GM18505 (cell line): ENCODE results near the gene HOXB13.

Experiments used
- ATAC-seq: cut with Tn5 transposase; IDR thresholded peaks from one replicate; pipeline ENCODE4 v1.9.1; 2021; ENCODE audit not compliant: unreplicated experiment
- POLR2A ChIP-seq: IDR thresholded peaks from 4 replicates; pipeline ENCODE4 v1.6.1; 2011; ENCODE audit warnings: borderline replicate concordance; ENCODE audit not compliant: insufficient read depth, insufficient read length; ENCODE audit errors: extremely low read depth

HOXB13 gene

GRCh38 chr17:48728232-48729231, at the start of gene HOXB13:
Gene HOXB13 (minus strand): TSS chr17:48728750. CDS start chr17:48728593, 157 bp downstream.
- no peak for ATAC-seq

GRCh38 chr17:48776602-48777001, 48.1 kb upstream of the HOXB13 start:
- TF ChIP-seq POLR2A, result no peak

More at GRCh38 chr17:48728232-48729231, at the start of gene HOXB13:
- TF ChIP-seq POLR2A, result no peak

GRCh38 chr17:48773245-48773644, 44.7 kb upstream of the HOXB13 start:
- no peak for ATAC-seq
- TF ChIP-seq POLR2A, result no peak

More at GRCh38 chr17:48776602-48777001, 48.1 kb upstream of the HOXB13 start:
- ATAC-seq, result no peak

GRCh38 chr17:48770954-48771353, 42.4 kb upstream of the HOXB13 start:
- TF ChIP-seq POLR2A, result no peak
- ATAC-seq, result no peak

DNA sequence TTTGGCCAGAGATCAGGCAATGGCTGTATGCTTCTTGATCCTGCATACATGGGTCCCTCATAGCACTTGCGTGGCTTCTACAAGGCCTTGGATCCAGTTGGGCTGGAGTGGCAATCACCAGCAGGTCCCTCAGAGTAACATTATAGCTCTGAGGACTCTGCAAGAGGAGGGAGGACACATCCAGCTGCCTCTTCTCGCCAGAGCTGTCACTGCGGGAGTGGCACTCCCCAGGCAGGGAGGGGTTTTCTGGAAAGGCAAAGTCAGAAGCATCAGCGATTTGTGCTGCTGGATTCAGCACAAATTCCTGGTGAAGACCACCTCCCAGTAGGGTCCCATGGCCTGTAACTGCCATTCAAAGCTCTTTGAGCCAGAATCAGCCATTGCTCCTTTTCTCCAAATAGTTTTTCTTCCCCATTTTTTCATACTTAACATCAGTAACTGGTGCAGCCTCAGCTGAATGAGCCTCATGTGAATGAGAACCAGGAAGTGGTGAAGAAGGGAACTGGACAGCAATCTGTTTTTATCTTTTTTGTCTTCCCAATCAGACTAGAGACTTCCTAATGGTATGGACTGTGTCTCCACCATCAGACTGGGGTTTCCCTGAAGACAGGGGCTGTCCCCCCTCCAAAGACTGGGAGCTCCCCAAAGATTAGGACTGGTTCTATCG, 40.6 kb upstream of the HOXB13 start:
- ATAC-seq, result no peak
- no peak for TF ChIP-seq POLR2A

- ATAC-seq, result no peak
These were observed 38.8 kb upstream of the HOXB13 start for GRCh38 chr17:48767263-48767774.

GRCh38 chr17:48761114-48761513, 32.6 kb upstream of the HOXB13 start:
- ATAC-seq, result no peak
- no peak for TF ChIP-seq POLR2A

More at GRCh38 chr17:48767263-48767774, 38.8 kb upstream of the HOXB13 start:
- TF ChIP-seq POLR2A, result no peak

DNA sequence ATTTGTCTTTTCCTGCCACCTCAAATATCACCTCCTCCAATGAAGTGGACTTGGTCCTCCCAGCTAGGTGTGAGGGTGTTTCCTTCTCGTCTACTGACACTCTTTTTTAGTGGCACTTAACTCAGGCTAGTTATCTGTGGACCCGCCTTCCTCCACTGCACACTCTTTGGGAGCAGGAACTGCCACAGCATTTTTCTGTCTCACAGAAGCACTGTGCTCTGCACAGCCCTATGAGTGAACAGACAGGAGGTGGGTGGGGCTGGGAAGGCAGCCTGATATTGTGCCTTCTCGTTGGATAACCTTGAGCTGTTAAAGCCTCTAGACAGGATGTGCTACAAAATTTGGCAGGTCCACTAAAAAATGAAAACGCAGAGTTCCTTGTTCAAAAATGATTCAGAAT, 31.9 kb upstream of the HOXB13 start:
- no peak for ATAC-seq
- no peak for TF ChIP-seq POLR2A

- TF ChIP-seq POLR2A, result no peak
- no peak for ATAC-seq
These were observed 30.7 kb upstream of the HOXB13 start for GRCh38 chr17:48759288-48759687.

GRCh38 chr17:48757524-48757961, 29.0 kb upstream of the HOXB13 start:
- ATAC-seq, result no peak
- no peak for TF ChIP-seq POLR2A

DNA sequence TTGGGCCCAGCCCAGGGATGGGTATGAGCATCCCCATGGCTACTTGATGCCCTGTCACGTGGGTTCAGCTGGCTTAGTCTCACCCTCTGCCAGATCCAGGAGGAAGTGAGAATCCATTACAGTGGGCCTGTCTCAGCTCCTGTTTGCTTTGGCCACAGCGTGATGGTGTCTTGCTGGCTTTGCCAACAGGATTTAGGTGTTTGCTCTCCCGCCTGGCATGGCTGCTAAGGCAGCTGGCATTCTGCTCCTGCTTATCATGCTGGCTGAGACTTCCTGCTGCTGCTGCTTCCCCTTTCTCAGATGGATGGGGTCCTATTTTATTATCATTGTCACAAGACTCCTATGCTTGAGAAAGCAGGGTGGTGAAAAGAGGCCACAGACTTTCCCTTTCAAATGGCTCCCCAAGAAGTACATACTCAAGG, 28.3 kb upstream of the HOXB13 start:
- TF ChIP-seq POLR2A, result no peak
- no peak for ATAC-seq

DNA sequence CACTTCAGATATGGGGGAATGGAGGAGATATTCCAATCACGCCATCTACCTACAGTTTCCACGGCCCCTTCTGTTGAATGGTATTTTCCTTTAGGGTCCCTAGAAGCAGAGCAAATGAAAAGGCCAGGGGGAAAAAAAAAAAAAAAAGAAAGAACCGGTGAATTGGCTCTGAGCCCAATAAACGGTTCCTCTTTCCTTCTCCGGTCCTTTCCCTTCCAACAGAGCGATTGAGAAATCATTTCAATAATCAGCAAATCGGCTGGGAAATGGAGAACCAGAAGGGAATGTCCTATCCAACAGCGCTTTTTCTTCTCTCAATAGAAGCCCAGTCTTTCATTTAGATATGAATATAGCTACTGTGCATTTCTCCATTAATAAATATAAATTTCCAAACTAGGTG, 26.8 kb upstream of the HOXB13 start:
- no peak for TF ChIP-seq POLR2A

GRCh38 chr17:48754500-48755261, 26.1 kb upstream of the HOXB13 start:
- ATAC-seq, result no peak
- no peak for TF ChIP-seq POLR2A

More for the DNA sequence above, 26.8 kb upstream of the HOXB13 start:
- ATAC-seq, result no peak
